Measurements from ENCODE around the gene ADARB2. TPM values are rescaled to one million over a fixed set of nuclear protein-coding genes. Genes with fewer than 3 reads are reported as not detected.
"Not testable (repeated sequence)": the region's sequence is repeated elsewhere in the genome, so short reads cannot be mapped to it uniquely, and the experiment has no call there.

Gene ADARB2
- total RNA-seq, 1 experiment from 2014 or later = 0.90 TPM

DNA sequence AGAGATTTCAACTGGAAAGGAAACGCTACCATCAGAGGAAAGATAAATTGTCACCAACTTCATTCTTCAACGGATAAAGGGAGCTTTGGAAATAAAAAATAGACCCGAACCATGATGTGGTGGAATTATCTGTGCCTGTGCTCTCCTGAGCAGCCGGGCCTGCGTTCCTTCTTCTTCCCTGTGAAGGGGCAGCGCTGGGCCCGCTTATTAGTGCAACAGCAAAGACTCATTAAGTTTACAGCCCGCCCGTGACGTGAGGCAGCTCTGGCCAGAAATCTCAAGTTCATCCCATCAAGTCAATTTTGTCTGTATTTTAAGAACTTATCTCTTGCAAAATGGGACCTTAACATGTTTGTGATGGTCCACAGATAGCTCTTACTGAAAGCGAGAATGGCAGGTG, 193.7 kb downstream of the ADARB2 start:
- in situ Hi-C loops (cut with HindIII; ENCODE audit: low pct_unique_long_range_greater_than_20kb, low sequenced_read_pairs) = no loop called here

DNA sequence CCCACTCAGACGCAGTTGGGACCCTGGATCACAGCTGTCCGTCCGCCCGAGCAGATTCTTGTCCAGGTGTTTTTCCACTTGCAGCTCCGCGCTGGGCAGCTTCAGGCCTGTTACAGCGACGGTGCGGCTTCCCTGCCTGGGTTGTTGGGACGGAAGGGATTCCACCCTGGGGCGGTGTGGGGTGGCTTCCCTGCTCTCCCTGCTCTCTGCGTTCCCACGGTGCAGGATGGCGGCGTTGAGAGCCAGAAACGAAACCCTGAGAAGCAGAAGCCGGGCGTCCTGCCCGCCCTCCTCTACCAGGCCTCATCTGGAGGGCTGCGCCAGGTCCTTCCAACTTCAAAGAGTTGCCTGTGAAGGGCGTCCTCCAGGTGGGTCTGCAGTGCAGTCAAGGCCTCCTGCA, 194.4 kb downstream of the ADARB2 start:
- no peak for DNase-seq (ENCODE audit: low read depth, low spot score)
- in situ Hi-C loops (cut with HindIII; ENCODE audit: low pct_unique_long_range_greater_than_20kb, low sequenced_read_pairs) = no loop called here

More for the DNA sequence above, 193.7 kb downstream of the ADARB2 start:
- DNase-seq (ENCODE audit: low read depth, low spot score) = no peak

- DNase-seq (ENCODE audit: low read depth, low spot score) = no peak
- in situ Hi-C loops (cut with HindIII; ENCODE audit: low pct_unique_long_range_greater_than_20kb, low sequenced_read_pairs) = no loop called here
Measured at GRCh38 chr10:1540144-1540543, 197.2 kb downstream of the ADARB2 start.

DNA sequence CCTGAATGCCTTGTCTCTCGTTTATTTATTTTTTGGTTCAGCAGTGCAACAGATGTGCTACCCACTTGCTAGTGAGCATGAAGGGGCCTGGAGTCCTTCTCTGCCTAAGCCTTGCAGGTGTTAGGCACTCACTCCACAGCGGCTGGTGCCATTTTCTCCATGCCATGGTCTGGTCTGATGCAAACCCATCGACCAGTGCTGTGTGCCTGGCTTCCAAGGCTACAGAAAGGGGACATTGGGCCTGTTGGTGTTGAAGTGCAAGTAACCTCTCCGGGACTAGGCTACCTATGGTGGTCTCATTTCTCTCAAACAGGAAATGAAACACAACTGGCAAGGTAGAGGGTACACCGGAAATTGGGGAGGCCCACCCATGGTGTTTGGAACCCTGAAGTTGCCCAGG, 198.1 kb downstream of the ADARB2 start:
- no peak for DNase-seq (ENCODE audit: low read depth, low spot score)
- in situ Hi-C loops (cut with HindIII; ENCODE audit: low pct_unique_long_range_greater_than_20kb, low sequenced_read_pairs) = no loop called here

DNA sequence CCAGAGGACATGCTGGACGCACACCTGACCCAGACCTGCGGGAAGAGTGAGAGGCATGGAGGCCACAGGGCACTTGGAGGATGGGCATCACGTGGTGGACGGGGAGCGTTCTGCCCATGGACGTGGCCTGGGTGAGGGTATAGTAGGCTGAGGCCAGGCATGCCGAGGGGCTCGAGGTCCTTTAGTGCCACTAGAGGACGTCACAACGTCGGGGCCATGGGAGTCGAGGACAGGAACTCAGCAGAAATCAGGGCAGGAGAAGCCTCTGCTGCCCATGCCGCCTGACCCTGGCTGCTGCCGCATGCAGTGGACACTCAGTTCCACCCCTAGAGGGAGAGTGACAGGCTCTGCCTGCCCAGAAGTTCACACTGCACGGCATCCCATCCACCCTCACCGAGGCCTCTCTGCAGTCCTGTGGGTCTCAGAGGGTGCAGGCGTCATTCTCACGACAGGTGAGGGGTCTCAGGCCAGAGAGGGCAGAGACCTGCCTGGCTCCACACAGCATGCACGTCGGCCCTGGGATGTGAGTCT, 198.7 kb downstream of the ADARB2 start:
- in situ Hi-C loops (cut with HindIII; ENCODE audit: low pct_unique_long_range_greater_than_20kb, low sequenced_read_pairs) = no loop called here
- DNase-seq (ENCODE audit: low read depth, low spot score) = peak; percentile 2

DNA sequence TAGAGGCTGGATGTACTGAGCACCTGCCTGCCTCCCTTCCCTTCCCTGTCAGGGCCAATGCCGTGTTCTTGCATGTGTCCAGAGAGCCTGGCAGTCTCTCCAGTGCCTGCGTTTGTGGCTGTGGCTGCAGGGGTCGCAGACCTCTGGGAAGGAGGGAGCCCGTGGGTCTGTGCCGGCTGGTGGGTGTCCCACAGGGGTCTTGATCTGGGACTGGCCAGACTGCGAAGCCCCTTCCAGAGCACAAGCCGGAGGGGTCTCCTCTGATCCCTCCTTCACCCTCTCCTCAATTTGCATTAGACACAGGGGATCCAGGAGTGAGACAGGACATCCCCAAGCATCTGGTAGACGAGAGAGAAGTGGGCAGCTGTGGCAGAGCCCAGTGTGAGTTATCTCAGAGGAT, 199.2 kb downstream of the ADARB2 start:
- in situ Hi-C loops (cut with HindIII; ENCODE audit: low pct_unique_long_range_greater_than_20kb, low sequenced_read_pairs) = no loop called here
- no peak for DNase-seq (ENCODE audit: low read depth, low spot score)

DNA sequence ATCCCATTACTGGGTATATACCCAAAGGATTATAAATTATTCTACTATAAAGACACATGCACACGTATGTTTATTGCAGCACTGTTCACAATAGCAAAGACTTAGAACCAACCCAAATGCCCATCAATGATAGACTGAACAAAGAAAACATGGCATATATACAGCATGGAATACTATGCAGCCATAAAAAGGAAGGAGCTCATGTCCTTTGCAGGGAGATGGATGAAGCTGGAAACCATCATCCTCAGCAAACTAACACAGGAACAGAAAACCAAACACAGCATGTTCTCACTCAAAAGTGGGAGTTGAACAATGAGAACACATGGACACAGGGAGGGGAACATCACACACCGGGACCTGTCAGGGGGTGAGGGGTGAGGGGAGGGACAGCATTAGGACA, 199.9 kb downstream of the ADARB2 start:
- in situ Hi-C loops (cut with HindIII; ENCODE audit: low pct_unique_long_range_greater_than_20kb, low sequenced_read_pairs); DNase-seq (ENCODE audit: low read depth, low spot score): not testable (repeated sequence)

GRCh38 chr10:1536341-1536740, 201.0 kb downstream of the ADARB2 start:
- no peak for DNase-seq (ENCODE audit: low read depth, low spot score)
- in situ Hi-C loops (cut with HindIII; ENCODE audit: low pct_unique_long_range_greater_than_20kb, low sequenced_read_pairs) = no loop called here

- in situ Hi-C loops (cut with HindIII; ENCODE audit: low pct_unique_long_range_greater_than_20kb, low sequenced_read_pairs) = no loop called here
- no peak for DNase-seq (ENCODE audit: low read depth, low spot score)
Measured at GRCh38 chr10:1535301-1535965, 201.9 kb downstream of the ADARB2 start.

- DNase-seq (ENCODE audit: low read depth, low spot score) = no peak
- in situ Hi-C loops (cut with HindIII; ENCODE audit: low pct_unique_long_range_greater_than_20kb, low sequenced_read_pairs) = no loop called here
Measured at GRCh38 chr10:1534820-1535219, 202.5 kb downstream of the ADARB2 start.

DNA sequence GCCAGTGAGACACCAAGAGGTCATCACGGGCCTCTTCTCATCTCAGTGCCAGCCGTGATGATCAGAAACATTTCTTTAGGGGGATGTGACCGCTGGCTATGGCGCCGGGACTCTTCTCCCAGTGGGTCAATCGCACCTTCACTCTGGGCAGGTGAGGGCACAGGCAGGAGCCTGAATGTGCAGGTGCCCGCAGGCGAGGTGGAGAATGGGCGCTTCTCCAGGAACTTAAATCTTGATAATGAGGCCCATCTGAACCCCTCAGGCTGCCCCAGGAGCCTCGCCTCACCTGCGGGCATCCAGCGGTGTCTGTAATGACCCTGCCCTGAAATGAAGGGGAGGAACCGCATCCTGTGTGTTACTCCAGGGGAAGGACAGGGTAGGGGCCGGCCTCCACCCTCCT, 204.7 kb downstream of the ADARB2 start:
- in situ Hi-C loops (cut with HindIII; ENCODE audit: low pct_unique_long_range_greater_than_20kb, low sequenced_read_pairs) = no loop called here
- no peak for DNase-seq (ENCODE audit: low read depth, low spot score)

- DNase-seq (ENCODE audit: low read depth, low spot score) = no peak
- in situ Hi-C loops (cut with HindIII; ENCODE audit: low pct_unique_long_range_greater_than_20kb, low sequenced_read_pairs) = no loop called here
Measured at GRCh38 chr10:1531883-1532597, 205.3 kb downstream of the ADARB2 start.

GRCh38 chr10:1530871-1531517, 206.3 kb downstream of the ADARB2 start:
- in situ Hi-C loops (cut with HindIII; ENCODE audit: low pct_unique_long_range_greater_than_20kb, low sequenced_read_pairs) = no loop called here
- no peak for DNase-seq (ENCODE audit: low read depth, low spot score)

DNA sequence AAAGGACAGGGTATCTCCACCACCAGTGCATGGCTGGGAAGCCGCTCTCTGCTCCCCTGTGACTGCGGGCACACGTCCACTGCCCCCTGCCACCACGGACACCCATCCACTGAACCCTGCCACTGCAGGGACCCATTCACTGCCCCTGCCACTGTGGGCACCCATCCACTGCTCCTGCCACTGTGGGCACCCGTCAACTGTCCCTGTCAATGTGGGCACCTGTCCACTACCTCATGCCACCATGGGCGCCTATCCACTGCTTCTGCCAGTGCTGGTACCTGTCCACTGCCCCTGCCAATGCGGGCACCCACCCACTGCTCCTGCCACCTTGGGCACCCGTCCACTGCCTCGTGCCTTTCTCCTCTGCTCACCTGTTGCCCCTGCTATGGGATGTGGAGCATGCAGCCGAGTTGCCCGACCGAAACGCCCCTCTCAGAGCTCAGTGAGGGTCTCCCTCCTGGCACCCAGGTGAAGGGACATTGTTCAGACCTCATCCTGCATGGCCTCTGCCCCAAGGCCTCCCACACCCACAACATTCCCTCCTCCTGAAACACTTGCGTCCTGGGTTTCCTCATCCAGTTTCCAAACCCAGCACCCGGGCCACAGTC, 207.4 kb downstream of the ADARB2 start:
- DNase-seq (ENCODE audit: low read depth, low spot score) = no peak
- in situ Hi-C loops (cut with HindIII; ENCODE audit: low pct_unique_long_range_greater_than_20kb, low sequenced_read_pairs) = no loop called here

- in situ Hi-C loops (cut with HindIII; ENCODE audit: low pct_unique_long_range_greater_than_20kb, low sequenced_read_pairs) = no loop called here
- DNase-seq (ENCODE audit: low read depth, low spot score) = no peak
Measured at GRCh38 chr10:1527951-1528350, 209.4 kb downstream of the ADARB2 start.

GRCh38 chr10:1526436-1527055, 210.8 kb downstream of the ADARB2 start:
- peak; percentile 28 for DNase-seq (ENCODE audit: low read depth, low spot score)
- in situ Hi-C loops (cut with HindIII; ENCODE audit: low pct_unique_long_range_greater_than_20kb, low sequenced_read_pairs) = no loop called here

DNA sequence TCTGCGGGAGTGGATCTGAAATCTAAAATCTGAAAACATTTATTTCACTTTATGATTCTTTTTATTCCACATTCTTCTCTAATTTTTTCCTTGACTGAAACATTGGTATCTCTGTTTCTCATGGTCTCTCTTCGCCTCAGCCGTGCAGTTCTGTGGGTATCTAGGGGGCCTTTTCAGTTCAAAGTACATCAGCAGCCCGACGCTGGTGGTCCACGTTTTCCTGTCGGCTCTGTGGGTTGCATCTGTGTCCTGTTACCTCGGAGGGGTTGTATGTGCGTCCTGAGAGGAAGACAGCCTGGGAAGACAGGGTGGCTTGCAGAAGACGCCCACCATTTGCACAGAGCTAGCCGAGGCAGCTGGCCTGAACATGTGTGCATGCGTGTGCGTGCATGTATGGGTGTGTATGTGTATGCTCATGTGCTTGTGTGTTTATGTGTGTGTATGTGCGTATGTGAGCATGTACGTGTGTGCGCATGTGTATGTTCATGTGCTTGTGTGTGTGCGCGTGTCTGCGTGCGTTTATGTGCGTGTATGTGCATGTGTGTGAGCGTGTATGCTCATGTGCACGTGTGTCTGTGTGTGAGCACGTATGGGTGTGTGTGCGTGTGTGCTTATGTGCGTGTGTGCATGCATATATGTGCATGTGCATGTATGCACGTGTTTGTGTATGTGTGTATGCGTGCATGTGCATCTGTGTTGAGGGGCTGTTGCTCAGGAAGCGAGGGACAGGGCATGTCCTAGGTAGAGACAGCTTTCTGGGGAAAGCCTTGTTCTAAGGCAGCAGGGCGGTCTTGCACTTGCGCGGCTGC, 211.8 kb downstream of the ADARB2 start:
- in situ Hi-C loops (cut with HindIII; ENCODE audit: low pct_unique_long_range_greater_than_20kb, low sequenced_read_pairs) = no loop called here
- no peak for DNase-seq (ENCODE audit: low read depth, low spot score)
